Neural cell (in vitro differentiated cells): Measurements from ENCODE around the gene VAPA. TPM values are rescaled to one million over a fixed set of nuclear protein-coding genes. Genes with fewer than 3 reads are reported as not detected.
"Not testable (repeated sequence)": the region's sequence is repeated elsewhere in the genome, so short reads cannot be mapped to it uniquely, and the experiment has no call there.

ENCODE experiments used
- H2AFZ ChIP-seq: fragments of 200-600, 300-800 bp; sonication (generic), shearing (Covaris generic); 2 replicates; pipeline ENCODE4 v1.6.0; 2014; ENCODE audit warnings: low read depth, mild to moderate bottlenecking, antibody characterized with exemption, low read length, moderate library complexity
- H3F3A ChIP-seq: fragments of 200-600 bp; shearing (Covaris generic); 2 replicates; pipeline ENCODE4 v1.6.1; 2016; ENCODE audit warnings: mild to moderate bottlenecking, moderate library complexity, mixed read lengths, antibody characterized with exemption, low read length; ENCODE audit not compliant: insufficient read depth, poor library complexity, severe bottlenecking
- H3K27ac ChIP-seq: fragments of 200-600, 300-800 bp; sonication (generic), shearing (Covaris generic); 2 replicates; pipeline ENCODE4 v1.5.1; 2014; ENCODE audit warnings: mild to moderate bottlenecking, low read length, moderate library complexity
- H3K27me3 ChIP-seq: fragments of 300-800, 200-600 bp; sonication (generic), shearing (Covaris generic); 2 replicates; pipeline ENCODE4 v1.6.0; 2014; ENCODE audit warnings: mild to moderate bottlenecking, low read depth, low read length, moderate library complexity; ENCODE audit not compliant: insufficient read depth
- H3K36me3 ChIP-seq: fragments of 300-800, 200-600 bp; sonication (generic), shearing (Covaris generic); 2 replicates; pipeline ENCODE4 v1.5.1; 2014; ENCODE audit warnings: mild to moderate bottlenecking, antibody characterized with exemption, low read length, moderate library complexity; ENCODE audit not compliant: insufficient read depth
- H3K4me2 ChIP-seq: fragments of 300-800, 200-600 bp; sonication (generic), shearing (Covaris generic); 2 replicates; pipeline ENCODE4 v1.6.0; 2014; ENCODE audit warnings: mild to moderate bottlenecking, low read length
- H3K4me3 ChIP-seq: fragments of 300-800, 200-600 bp; sonication (generic), shearing (Covaris generic); 2 replicates; pipeline ENCODE4 v1.5.1; 2014; ENCODE audit warnings: mild to moderate bottlenecking, low read length, moderate library complexity
- H3K79me2 ChIP-seq: fragments of 200-600 bp; shearing (Covaris generic); replicated peaks from 2 replicates; pipeline ENCODE4 v1.6.0; 2014; ENCODE audit warnings: mild to moderate bottlenecking, low read length, moderate library complexity; ENCODE audit not compliant: insufficient read depth
- H3K9ac ChIP-seq: fragments of 300-800, 200-600 bp; sonication (generic), shearing (Covaris generic); 2 replicates; pipeline ENCODE4 v1.6.1; 2016; ENCODE audit warnings: mild to moderate bottlenecking, low read length, mixed read lengths
- H3K9me2 ChIP-seq: fragments of 200-600 bp; shearing (Covaris generic); 2 replicates; pipeline ENCODE4 v1.6.1; 2016; ENCODE audit warnings: mild to moderate bottlenecking, low read length, mixed read lengths; ENCODE audit not compliant: insufficient read depth
- H3K9me3 ChIP-seq: fragments of 200-600, 300-800 bp; sonication (generic), shearing (Covaris generic); 2 replicates; pipeline ENCODE4 v1.6.1; 2016; ENCODE audit warnings: mild to moderate bottlenecking, mixed run types, low read length, moderate library complexity, mixed read lengths
- H4K20me1 ChIP-seq: fragments of 200-600 bp; shearing (Covaris generic); 2 replicates; pipeline ENCODE4 v1.6.1; 2016; ENCODE audit warnings: mild to moderate bottlenecking, mixed run types; ENCODE audit not compliant: insufficient read depth
- CTCF ChIP-seq: fragments of 450-650 bp; IDR thresholded peaks from 2 replicates; pipeline ENCODE4 v1.5.1; 2014; ENCODE audit warnings: antibody characterized with exemption, mild to moderate bottlenecking, moderate library complexity; ENCODE audit not compliant: poor library complexity, severe bottlenecking
- EP300 ChIP-seq: fragments of 450-650 bp; conservative IDR thresholded peaks from 2 replicates; pipeline ENCODE4 v1.6.1; 2014; ENCODE audit warnings: antibody characterized with exemption, mild to moderate bottlenecking, moderate library complexity; ENCODE audit not compliant: poor library complexity, severe bottlenecking
- EZH2 ChIP-seq: fragments of 200-600, 300-800 bp; shearing (Covaris generic), sonication (generic); IDR thresholded peaks from 2 replicates; pipeline ENCODE4 v1.6.1; 2014; ENCODE audit warnings: antibody characterized with exemption, low read length, borderline replicate concordance, mild to moderate bottlenecking; ENCODE audit not compliant: insufficient read depth, poor library complexity, severe bottlenecking
- MXI1 ChIP-seq: fragments of 450-650 bp; conservative IDR thresholded peaks from 2 replicates; pipeline ENCODE4 v1.6.1; 2014; ENCODE audit warnings: antibody characterized with exemption, mild to moderate bottlenecking; ENCODE audit not compliant: poor library complexity, severe bottlenecking
- POLR2AphosphoS5 ChIP-seq: IDR thresholded peaks from 2 replicates; pipeline ENCODE4 v1.6.1; 2012
- RAD21 ChIP-seq: fragments of 450-650 bp; conservative IDR thresholded peaks from 2 replicates; pipeline ENCODE4 v1.6.1; 2014; ENCODE audit warnings: antibody characterized with exemption, mild to moderate bottlenecking, moderate library complexity
- REST ChIP-seq: IDR thresholded peaks from 2 replicates; pipeline ENCODE4 v1.6.1; 2012; ENCODE audit warnings: borderline replicate concordance
- SMC3 ChIP-seq: fragments of 450-650 bp; conservative IDR thresholded peaks from 2 replicates; pipeline ENCODE4 v1.6.1; 2014; ENCODE audit warnings: antibody characterized with exemption, mild to moderate bottlenecking, moderate library complexity; ENCODE audit not compliant: poor library complexity
- TAF1 ChIP-seq: IDR thresholded peaks from 2 replicates; pipeline ENCODE4 v1.6.1; 2012; ENCODE audit warnings: low read depth
- polyA plus RNA-seq: library from polyadenylated mRNA; depleted of rRNA; stranded (reverse); fragments of >200 nt; gene quantifications from 2 replicates; pipeline ENCODE4 v1.2.3, GENCODE V29; 2014

The VAPA gene
- polyA plus RNA-seq, 1 donor from 2014 or later: 317 TPM

GRCh38 chr18:9911226-9911625 lies 2.6 kb upstream of the VAPA start:
- Histone ChIP-seq H3K79me2 (peaks cover 15% of the 10 kb centered on the region), H3K4me2 (no peak overlapping the region), H3K9ac (no peak overlapping the region), H3K9me2 (no peaks in the 10 kb centered on the region), H3K9me3 (no peaks in the 10 kb centered on the region), H3F3A (no peaks in the 10 kb centered on the region), H2AFZ (no peak overlapping the region), H3K27me3 (no peaks in the 10 kb centered on the region), H3K36me3 (no peaks in the 10 kb centered on the region), H3K4me3 (no peak overlapping the region), H3K27ac (no peak overlapping the region), H4K20me1 (peaks cover 8% of the 10 kb centered on the region)
- TF ChIP-seq MXI1: no peak
- TF ChIP-seq TAF1: no peak
- no peak for TF ChIP-seq RAD21
- no peak for TF ChIP-seq REST
- TF ChIP-seq POLR2AphosphoS5: no peak
- TF ChIP-seq EP300: no peak
- no peak for TF ChIP-seq SMC3
- no peak for TF ChIP-seq EZH2
- TF ChIP-seq CTCF: no peak

- not testable (repeated sequence) for H2AFZ ChIP-seq, H3K27ac ChIP-seq, H3K9me2 ChIP-seq, H3K27me3 ChIP-seq, H3K9me3 ChIP-seq, H3K4me2 ChIP-seq, H3F3A ChIP-seq, H3K4me3 ChIP-seq, H3K9ac ChIP-seq, H3K36me3 ChIP-seq
- Histone ChIP-seq H4K20me1 (peaks cover 18% of the 10 kb centered on the region), H3K79me2 (peaks cover 25% of the 10 kb centered on the region)
These were observed 1.5 kb upstream of the VAPA start for GRCh38 chr18:9912285-9912684.

- H3F3A ChIP-seq: no peaks in the 10 kb centered on the region
- no peaks in the 10 kb centered on the region for H3K9me3 ChIP-seq
- H3K27ac ChIP-seq: peak overlapping the region; percentile 92
- H2AFZ ChIP-seq: peak overlapping the region; percentile 34
- peaks cover 21% of the 10 kb centered on the region for H4K20me1 ChIP-seq
- peak overlapping the region; percentile 71 for H3K4me2 ChIP-seq
- H3K4me3 ChIP-seq: peak overlapping the region; percentile 91
- no peaks in the 10 kb centered on the region for H3K9me2 ChIP-seq
- H3K9ac ChIP-seq: peak overlapping the region; percentile 97
- H3K36me3 ChIP-seq: no peaks in the 10 kb centered on the region
- H3K27me3 ChIP-seq: no peaks in the 10 kb centered on the region
- TF ChIP-seq MXI1: no peak
- TF ChIP-seq EZH2: no peak
- no peak for TF ChIP-seq TAF1
- TF ChIP-seq EP300: no peak
- no peak for TF ChIP-seq REST
- no peak for TF ChIP-seq CTCF
- TF ChIP-seq RAD21: no peak
- no peak for TF ChIP-seq POLR2AphosphoS5
- TF ChIP-seq SMC3: no peak
- peaks cover 34% of the 10 kb centered on the region for H3K79me2 ChIP-seq
These were observed 678 bp upstream of the VAPA start for GRCh38 chr18:9913151-9913525.
